ENCODE results near the gene COL5A1. TPM values are rescaled to one million over a fixed set of nuclear protein-coding genes. Genes with fewer than 3 reads are reported as not detected.

Gene COL5A1
- polyA plus RNA-seq, 3 donors: 87.5 to 116 (median 111) TPM

DNA sequence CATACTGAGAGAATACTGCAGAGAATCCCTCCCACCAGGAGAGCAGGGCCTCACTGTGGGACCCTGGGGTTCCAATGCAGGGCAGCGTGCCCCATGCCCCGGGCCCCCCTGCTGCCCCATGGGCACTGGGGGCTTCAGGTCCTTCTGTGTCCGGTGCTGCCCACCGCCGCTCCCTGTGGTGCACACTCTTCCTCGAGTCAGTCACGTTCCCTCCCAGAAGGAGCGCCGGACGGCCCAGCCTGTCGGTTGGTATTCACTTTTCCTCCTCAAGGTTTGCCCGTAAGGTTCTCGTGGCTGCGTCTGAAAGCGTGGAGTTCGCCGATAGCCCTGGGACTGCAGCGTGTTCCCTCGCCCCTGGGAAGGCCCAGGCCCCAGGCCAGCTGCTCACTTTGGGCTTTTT lies 190.9 kb downstream of the COL5A1 start:
- DNase-seq: no peak

DNA sequence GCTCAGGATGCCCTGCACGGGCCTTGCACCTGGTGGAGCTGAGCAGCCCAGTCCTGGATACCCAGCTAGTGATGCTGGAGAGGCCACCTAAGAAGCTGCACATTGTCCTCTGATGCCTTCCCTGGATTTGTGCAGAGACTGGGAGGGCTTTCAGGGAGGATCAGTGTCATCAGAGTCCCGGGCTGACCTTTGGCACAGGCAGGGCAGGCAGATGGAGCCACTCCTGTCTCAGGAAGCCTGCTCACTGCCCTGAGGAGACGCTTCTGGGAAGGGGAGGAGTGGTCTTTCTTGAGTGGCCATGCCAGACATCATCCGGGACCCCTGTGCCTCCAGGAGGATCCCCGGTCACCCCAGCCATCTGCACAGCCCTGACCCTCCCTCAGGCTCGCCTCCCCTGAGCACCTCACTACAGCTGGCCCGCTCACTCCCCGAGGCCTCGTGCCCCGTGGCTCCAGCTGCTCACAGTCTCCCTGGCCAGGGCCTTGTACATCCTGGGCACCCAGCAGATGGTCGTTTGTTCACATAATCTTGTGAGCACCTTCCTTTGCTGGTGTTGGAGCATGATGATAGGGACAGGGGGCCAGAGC lies 191.8 kb downstream of the COL5A1 start:
- DNase-seq: no peak

DNA sequence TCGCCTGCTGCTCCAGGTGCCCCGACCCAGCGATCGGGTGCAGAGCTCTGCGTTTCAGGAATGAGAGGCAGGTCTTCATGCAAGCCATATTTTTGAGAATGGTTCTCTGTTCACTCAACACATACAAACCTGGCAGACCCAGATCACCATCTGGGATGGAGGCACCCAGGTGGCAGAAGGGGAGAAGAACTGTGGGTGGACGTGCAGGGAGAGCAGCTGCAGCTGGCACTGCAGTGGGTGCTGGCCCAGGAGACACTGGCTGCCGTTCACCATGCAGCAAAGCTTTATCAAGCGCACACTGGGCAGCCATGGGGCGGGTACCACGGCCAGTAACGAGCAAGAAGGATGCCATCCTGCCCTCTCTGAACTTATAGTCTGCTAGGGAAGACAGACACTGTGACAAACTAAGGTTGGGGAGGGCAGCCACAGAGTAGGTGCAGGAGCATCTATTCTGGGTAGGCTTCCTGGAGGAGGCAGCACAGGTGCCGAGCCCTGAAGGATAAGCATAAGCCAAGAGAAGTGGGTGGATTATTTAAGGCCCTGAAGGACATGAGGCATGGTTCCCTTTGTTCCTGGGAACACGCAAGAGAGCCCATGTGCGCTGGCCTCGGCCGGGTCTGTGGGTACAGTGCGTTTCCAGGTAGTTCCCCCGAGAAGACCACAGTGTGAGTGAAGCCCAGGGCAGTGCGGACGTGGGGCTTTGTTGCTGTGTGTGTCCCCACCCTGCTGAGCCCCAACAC lies 192.8 kb downstream of the COL5A1 start:
- DNase-seq: no peak

DNA sequence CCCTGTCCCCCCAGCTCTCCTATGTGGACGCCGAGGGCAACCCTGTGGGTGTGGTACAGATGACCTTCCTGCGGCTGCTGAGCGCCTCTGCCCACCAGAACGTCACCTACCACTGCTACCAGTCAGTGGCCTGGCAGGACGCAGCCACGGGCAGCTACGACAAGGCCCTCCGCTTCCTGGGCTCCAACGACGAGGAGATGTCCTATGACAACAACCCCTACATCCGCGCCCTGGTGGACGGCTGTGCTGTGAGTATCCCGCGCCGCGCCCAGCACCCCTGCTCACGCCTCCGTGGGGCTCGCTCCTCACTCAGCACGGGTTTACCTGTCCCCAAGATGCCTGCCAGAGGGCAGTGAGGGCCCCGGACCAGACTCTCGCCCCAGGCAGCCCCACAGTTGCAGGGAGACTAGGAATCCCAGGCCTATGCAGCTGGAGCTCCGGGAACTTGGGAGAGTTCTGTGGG lies 193.4 kb downstream of the COL5A1 start:
- DNase-seq: no peak

DNA sequence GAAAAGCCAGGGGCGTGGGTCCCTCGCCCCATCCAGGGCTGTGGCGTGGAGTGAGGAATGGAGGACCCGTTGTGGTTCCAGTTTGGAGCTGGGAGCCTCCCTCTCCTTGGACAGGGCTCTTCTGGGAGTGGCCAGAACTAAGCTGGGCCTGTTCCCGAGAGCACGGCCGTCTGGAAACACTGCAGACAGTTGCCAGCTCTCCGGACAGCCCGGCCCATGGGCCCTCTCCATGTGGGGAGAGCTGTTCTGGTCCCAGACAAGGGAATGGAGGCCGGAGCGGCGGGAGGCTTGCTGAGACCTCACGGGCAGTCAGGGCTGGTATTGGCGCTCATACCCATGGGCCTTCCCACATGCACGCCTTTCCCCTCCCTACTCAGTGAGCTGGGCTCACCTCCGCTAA lies 193.8 kb downstream of the COL5A1 start:
- no peak for DNase-seq

DNA sequence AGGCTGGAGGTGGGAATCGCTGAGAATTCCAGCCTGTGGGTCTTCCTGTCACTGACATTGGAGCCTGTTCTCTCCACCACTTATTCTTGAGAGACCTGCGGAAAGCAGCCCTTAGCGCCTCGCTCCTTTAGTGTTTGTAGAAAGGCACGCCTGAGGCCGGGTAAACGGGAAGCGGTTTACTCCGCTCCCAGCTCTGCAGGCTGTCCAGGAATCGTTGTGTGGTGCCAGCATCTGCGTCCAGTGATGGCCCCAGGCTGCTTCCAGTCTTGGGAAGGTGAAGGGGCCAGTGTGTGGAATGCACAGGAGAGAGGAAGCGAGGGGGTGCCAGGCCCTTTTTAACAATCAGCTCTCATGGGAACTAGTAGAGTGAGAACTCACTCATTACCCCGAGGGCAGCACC lies 194.4 kb downstream of the COL5A1 start:
- DNase-seq: no peak

DNA sequence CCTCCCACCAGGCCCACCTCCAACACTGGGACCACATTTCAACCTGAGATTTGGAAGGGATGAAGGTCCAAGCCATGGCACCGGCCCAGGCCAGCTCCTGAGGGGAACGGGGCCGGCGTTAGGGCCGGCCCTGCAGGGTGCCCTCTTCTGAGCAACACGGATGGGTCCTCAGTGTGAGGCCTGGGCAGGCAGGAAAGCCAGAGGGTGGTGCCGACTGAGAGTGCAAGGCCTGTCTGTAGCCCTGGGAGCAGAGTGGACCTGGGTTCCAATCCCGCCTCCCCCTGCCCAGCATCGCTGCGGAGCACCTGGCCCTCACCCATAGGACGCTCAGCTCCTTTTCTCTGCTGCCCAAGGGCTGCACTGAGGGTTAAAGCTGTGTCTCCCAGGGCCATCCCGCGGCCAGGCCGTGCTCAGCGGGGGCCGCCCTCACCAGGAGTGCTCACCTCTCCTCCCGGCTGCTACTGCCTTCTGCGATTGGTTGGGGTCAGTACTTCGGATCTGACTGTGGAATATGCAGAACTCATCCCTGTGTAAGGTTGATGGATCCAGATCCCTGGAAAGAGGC lies 194.9 kb downstream of the COL5A1 start:
- DNase-seq: no peak

DNA sequence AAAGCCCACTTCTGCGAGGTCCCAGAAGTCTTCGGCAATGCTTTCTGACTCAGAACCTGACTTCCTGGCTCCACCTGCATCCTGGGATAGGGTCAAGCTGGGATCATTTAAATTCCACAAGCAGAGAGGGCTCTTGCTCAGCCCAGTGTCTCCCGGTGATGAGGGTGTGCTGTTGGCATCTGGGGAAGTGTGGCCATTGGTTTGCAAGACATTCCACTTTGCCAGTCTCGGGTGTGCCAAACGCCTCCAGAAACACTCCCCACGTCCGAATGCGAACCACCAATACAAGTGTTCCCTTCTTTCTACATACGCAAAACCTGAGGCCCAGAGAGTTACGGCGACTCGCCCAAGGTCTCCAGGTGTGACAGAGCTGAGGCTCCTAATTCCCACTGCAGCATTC lies 195.9 kb downstream of the COL5A1 start:
- no peak for DNase-seq

DNA sequence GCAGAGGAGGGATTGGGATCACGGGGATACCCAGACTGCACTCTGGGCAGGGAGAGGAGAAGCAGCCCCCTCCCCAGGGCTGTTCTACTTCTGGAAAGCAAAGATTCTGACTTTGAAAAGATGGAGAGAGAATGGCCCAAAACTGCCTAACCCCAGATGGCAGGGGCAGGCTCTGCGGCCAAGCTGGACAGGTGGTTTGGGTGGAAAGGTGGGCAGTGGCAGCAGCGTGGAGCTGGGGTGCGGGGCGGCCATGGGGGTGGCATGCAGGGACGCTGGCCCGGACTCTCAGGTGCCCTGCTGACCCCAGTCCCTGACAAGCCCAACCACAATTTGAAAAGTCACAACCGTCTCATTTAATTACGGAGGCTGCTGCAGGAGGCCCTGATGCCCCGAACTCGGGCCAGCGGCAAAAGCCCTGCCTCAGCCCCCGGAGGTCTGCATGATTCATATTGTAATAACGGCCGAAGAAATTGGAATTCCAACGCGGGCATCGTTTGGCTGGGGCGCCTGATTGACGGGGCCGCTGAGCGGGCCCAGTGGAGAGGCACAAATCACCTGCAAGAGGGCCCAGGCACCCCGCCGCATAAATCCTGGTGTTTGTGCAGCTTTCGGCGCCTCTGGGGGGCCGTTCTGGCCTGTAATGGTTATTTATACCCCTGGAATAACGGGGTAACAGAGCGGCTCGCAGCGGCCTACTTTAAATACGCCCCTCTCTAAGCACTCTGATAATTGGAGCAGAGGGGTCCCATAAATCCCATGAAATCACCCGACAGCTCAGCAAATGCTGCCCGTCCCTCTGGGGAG lies 197.2 kb downstream of the COL5A1 start:
- DNase-seq: no peak

DNA sequence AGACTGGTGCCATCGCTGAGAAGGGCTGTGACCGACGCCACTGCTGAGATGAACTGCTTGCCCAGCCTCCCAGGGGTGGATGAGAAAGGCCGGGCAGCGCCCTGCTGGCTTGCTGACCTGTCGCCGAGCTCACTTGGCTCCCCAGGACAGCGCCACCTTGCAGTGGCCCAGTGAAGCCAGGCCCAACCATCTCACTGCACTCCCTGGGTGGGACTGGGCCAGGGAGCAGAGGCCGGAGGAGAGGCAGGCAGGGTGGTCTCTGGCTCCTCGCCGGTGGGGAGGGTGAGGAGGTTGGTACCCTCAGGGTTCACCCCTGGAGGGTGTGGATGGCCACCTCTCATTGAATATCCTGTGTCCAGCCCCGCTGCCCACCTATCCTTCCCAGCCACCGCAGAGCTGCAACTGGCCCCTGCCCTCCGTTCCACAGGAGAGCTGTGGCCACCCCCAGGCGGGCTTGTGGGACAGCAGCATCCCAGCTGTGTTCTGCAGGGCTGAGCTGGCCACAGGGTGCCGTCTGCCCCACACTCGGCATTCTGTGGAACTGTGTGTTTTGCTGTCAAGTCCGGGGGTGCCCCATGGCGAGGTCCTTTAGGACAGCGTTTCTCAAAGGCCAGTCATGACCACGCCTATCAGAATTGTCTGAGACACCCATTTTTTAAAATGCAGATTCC lies 198.0 kb downstream of the COL5A1 start:
- no peak for DNase-seq

DNA sequence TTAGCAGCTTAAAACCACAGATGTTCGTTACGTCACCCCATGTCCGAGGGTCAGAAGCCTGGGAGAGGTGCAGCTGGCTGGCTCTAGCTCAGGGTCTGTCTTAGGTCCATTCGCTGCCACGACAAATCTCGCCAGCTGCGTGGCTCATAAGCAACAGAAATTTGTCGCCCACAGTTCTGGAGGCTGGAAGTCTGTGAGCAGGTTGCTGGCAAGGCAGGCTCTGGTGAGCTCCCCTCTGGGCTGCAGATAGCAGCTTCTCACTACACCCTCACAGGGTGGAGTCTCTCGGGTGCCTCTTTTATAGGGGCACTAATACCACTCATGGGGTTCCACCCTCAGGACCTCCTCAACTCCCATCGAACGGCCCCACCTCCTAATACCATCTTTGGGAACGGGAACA lies 198.9 kb downstream of the COL5A1 start:
- no peak for DNase-seq

DNA sequence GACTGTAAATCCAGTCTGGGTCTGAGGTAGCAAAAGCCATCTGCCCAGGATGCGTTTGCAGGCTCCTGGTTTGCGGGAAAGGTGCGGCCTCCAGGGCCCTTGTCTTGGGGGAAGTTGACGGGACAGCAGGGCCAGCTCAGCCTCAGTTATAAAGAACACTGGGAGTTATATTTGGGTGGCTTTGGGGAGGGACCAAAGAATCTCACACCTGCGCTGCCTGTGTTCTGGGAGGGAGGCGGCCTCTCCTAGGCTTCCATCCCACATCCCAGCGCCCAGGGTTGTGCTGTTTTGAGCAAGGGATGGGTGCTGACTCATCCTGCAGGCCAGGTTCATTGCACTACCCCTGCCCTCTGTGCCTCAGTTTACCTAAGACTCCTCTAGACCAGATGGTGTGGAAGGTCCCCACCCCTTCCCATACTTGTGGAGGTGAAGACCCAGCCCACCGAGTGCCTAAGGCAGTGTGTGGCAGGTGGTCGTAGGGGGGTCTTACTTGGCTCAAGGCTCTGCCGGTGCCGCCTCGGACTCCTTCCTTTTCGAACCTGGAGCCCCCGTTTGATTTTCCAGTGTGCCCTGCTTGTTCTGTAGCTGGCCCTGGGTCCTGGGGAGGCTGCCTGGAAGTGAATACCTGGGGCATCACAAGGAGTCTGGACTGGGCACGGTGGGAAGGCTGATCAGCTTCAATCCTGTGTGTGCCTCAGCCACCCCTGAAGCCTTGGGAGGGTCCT lies 199.7 kb downstream of the COL5A1 start:
- DNase-seq: no peak

DNA sequence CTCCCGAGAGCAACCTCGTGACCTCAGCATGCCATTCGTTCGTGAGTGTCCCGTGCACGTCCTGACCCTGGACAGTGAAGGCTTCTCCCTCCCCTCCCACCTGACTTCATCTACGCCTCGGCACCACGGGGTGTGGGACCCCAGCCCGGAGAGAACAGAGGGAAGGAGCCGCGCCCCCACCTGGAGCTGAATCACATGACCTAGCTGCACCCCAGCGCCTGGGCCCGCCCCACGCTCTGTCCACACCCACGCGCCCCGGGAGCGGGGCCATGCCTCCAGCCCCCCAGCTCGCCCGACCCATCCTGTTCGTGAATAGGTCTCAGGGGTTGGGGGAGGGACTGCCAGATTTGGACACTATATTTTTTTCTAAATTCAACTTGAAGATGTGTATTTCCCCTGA lies 200.7 kb downstream of the COL5A1 start:
- no peak for DNase-seq

DNA sequence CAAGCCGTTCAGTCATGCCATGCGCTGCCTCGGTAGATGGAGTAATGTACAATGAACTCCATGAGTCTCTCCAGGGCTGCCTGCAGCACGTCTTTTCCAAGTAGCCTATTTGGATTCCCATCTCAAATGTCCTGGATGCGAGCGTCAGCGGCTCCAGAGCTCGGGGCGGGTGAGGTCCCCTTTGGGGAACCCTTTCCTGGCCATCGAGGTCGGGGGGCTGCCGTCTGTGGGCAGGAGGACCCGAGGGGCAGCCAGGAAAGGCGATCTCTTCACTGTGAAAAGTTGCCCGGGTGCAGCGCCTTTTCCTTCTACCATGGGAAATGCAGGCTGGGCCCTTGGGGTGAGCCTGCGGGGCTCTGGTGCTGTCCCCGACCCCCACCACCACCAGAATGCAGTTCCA lies 202.1 kb downstream of the COL5A1 start:
- no peak for DNase-seq

DNA sequence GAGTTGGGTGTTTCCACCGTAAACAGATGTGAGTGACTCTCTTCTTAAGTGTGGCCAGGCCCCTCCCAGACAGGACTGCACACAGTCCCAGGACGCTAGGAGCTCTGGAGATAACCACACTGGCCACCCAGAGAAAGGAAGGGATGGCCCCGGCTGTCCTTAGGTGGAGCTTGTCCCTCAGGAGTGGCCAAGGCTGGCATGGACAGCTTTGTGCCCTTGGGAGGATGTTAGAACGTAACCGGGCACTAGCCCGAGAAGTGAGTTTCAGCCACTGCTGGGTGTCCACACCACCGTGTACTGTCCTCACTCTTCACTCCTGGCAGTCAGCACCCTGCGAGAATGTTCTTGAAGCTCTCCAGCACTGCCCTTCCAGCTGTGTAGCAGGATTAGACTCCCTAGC lies 203.2 kb downstream of the COL5A1 start:
- no peak for DNase-seq

DNA sequence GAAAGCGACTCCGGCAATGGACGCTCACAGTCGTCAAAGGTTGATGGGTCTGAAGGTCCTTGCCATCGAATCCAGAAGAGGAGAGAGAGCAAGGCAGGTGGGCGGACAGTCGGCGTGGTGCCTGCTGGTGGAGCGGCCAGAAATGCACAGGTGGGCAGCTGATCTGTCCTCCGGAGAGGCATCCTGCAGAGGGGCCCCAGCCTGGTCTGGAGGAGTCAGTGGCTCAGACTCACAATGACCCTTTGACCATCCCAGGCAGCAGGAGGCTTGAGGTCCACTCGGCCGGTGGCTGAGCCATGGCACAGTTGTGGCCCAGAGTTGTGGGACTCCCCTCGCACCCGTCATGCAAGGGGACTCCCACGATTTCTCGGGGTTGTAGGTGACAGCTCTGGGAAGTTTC lies 204.6 kb downstream of the COL5A1 start:
- DNase-seq: no peak

DNA sequence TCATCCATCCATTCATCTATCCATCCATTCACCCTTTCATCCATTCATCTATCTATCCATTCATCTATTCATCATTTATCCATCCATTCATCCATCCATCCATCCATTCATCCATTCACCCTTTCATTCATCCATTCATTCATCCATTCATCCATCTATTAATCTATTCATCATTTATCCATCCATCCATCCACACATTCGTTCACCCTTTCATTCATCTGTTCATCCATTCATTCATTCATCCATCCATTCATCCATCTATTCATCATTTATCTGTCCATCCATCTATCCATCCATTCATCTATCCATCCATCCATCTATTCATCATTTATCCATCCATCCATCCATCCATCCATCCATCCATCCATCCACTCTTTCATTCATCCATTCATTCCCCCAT lies 205.1 kb downstream of the COL5A1 start:
- DNase-seq: no peak

DNA sequence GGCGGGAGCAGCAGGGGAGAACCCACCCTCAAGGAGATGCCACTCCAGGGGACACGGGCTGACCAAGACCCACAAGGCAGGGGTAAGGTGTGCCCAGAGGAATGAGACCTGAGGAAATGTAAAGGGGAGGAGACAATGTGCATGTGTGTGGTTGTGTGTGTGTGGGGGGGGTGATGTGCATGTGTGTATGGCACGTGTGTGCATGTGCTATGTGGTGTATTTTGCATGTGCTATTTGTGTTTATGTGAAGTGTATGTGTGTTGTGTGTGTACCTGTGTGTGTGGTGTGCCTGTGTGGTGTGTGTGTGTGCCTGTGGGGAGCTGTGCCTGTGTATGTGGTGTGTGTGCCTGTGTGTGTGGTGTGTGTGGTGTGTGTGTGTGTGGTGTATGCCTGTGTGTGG lies 205.5 kb downstream of the COL5A1 start:
- no peak for DNase-seq

DNA sequence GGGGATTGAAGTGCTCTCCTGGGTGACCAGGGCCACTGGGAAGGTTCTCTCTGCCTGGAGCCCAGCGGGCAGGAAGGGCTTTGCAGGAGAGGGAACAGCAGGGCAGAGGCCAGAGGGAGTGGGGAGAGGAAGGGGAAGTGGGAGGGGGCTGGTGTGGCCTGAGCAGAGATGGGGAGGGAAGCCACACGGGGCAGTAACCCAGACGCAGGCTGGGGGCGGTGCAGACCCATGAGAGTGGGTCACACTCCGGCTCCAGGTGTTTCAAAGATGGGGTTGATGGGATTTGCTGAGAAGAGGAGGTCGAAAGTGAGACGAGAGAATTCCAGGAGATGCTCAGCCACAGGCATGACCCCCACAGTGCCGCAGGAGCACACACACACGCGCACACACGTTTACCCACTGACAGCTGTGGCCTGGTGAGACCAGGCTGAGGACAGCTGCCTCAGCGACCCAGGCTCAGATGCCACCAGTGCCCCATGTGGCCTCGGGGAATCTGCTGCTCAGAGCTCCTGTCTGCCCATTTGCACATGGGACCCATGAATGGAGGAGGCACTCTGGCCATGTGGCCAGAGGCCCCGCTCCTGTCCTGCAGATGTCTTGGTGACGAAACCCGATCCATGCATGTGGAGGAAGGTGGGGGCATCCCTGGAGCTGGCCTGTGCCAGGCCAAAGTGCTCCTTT lies 206.3 kb downstream of the COL5A1 start:
- no peak for DNase-seq

DNA sequence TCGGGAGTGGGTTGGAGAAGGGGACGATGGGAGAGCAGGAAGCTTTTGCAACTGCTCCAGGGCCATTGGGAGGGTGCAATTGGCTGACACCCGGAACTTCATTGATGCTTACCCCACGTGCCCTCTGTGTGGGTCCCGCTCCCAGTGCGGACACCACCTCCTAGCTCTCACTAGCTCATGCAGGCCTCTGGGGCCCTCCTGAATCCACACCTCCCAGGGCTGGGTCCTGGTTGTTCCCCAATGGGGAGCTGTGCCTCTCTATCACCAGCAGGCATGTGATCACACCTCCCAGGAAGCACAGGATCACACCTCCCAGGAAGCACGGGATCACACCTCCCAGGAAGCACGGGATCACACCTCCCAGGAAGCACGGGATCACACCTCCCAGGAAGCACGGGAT lies 206.9 kb downstream of the COL5A1 start:
- no peak for DNase-seq

DNA sequence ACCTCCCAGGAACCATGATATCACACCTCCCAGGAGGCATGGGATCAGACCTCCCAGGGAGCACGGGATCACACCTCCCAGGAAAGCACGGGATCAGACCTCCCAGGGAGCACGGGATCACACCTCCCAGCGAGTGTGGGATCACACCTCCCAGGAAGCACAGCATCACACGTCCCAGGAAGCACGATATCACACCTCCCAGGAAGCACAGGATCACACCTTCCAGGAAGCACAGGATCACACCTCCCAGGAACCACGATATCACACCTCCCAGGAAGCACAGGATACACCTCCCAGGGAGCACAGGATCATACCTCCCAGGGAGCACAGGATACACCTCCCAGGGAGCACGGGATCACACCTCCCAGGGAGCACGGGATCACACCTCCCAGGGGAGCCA lies 209.0 kb downstream of the COL5A1 start:
- DNase-seq: no peak

Data from renal pelvis (tissue), 4 donors.